WI38 (cell line): ENCODE data around the gene C1orf56.

ENCODE experiments used
- H3K4me3 ChIP-seq: 2 replicates; pipeline ENCODE4 v1.5.1; 2011; ENCODE audit warnings: low read depth, mild to moderate bottlenecking, control low read depth, low read length
- CTCF ChIP-seq: IDR thresholded peaks from 2 replicates; pipeline ENCODE4 v1.5.1; 2012; ENCODE audit warnings: low read depth, mild to moderate bottlenecking, control low read depth, low read length

C1orf56 gene, protein sequence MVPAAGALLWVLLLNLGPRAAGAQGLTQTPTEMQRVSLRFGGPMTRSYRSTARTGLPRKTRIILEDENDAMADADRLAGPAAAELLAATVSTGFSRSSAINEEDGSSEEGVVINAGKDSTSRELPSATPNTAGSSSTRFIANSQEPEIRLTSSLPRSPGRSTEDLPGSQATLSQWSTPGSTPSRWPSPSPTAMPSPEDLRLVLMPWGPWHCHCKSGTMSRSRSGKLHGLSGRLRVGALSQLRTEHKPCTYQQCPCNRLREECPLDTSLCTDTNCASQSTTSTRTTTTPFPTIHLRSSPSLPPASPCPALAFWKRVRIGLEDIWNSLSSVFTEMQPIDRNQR

DNA sequence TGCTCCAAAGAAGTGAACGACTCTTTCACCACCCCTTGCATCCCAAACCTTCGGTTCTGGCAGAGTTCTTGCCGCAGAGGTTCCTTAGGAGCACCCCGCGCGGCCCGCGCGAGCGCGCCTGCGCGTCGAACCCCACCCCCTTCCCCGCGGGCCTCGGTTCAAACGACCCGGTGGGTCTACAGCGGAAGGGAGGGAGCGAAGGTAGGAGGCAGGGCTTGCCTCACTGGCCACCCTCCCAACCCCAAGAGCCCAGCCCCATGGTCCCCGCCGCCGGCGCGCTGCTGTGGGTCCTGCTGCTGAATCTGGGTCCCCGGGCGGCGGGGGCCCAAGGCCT is at the start of gene C1orf56:
Gene C1orf56, plus strand, starts transcription at position 161 of the 334 bp plus-strand sequence. Its CDS starts 97 bp downstream, at position 258.
- TF ChIP-seq CTCF: no peak
- peak within 1 kb of the TSS; percentile 65 for H3K4me3 ChIP-seq

DNA sequence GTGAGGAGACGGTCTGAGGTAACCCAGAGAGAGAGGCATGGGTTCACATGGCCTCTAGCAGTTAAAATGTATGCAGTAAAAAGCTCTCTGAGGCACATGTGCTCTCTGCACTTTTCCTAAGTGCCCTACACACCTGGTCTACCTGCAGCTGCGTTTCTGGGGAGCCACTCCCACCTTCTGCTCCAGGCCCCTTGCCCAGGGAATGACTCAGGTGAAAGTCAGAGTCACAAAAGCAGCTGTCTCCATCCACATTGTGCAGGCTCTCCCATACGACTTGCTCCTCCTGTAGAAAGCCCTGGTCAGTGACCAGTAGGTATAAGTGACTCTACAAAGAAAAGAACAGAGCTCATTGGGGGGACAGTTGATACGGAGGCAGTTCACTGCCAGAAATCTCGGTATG is 49.6 kb upstream of the C1orf56 start:
- no peak overlapping the region for H3K4me3 ChIP-seq

GRCh38 chr1:150999051-150999674 is 48.4 kb upstream of the C1orf56 start:
- no peak overlapping the region for H3K4me3 ChIP-seq
- no peak for TF ChIP-seq CTCF

More for the DNA sequence above, 49.6 kb upstream of the C1orf56 start:
- TF ChIP-seq CTCF: no peak

GRCh38 chr1:150999926-151000325 is 47.6 kb upstream of the C1orf56 start:
- no peak overlapping the region for H3K4me3 ChIP-seq
- TF ChIP-seq CTCF: no peak

- no peak for TF ChIP-seq CTCF
- no peak overlapping the region for H3K4me3 ChIP-seq
These were observed 47.1 kb upstream of the C1orf56 start for GRCh38 chr1:151000408-151000807.

DNA sequence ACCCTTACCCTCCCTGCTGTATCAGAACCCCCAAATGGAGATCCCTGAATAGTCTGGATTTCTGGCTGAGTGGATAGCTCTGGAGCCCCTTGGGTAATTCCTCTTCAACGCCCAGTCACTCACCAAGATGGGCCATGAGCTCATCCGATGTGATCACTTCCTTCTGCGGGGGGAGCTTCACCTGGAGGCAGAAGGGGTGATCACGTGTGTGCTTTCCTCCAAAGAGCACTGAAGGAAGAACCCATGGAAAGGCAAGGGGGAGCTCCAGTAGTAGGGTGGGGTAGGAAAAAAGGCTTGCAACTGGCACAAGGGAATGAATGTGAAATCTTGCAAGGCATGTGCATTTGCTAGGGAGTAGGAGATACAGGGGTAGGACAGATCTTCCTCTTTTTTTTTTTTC is 45.9 kb upstream of the C1orf56 start:
- TF ChIP-seq CTCF: no peak
- no peak overlapping the region for H3K4me3 ChIP-seq

- no peak for TF ChIP-seq CTCF
- H3K4me3 ChIP-seq: no peak overlapping the region
These were observed 45.5 kb upstream of the C1orf56 start for GRCh38 chr1:151002051-151002450.
